Subcutaneous adipose tissue (tissue), 4 donors: ENCODE data around the gene PDE2A. TPM values are rescaled to one million over a fixed set of nuclear protein-coding genes. Genes with fewer than 3 reads are reported as not detected.

Source experiments
- total RNA-seq, 4 donors: library from RNA; depleted of rRNA; stranded (reverse); fragments of >200 nt; gene quantifications; one replicate each; pipeline ENCODE4 v1.1.0, GENCODE V29; 2016
- TF ChIP-seq, protein P1 (sequence below): fragments of 450-650 bp; IDR thresholded peaks from one replicate; pipeline ENCODE4 v1.5.1; 2016; ENCODE audit warnings: low read depth, mild to moderate bottlenecking, control low read depth, antibody characterized with exemption, moderate library complexity

The PDE2A gene
- total RNA-seq, 4 donors from 2014 or later = 51.2 to 325 (median 74.5) TPM

- TF ChIP-seq, protein P1, sequence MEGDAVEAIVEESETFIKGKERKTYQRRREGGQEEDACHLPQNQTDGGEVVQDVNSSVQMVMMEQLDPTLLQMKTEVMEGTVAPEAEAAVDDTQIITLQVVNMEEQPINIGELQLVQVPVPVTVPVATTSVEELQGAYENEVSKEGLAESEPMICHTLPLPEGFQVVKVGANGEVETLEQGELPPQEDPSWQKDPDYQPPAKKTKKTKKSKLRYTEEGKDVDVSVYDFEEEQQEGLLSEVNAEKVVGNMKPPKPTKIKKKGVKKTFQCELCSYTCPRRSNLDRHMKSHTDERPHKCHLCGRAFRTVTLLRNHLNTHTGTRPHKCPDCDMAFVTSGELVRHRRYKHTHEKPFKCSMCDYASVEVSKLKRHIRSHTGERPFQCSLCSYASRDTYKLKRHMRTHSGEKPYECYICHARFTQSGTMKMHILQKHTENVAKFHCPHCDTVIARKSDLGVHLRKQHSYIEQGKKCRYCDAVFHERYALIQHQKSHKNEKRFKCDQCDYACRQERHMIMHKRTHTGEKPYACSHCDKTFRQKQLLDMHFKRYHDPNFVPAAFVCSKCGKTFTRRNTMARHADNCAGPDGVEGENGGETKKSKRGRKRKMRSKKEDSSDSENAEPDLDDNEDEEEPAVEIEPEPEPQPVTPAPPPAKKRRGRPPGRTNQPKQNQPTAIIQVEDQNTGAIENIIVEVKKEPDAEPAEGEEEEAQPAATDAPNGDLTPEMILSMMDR = no peak
Measured at GRCh38 chr11:72673284-72673942, 809 bp downstream of the PDE2A start.

DNA sequence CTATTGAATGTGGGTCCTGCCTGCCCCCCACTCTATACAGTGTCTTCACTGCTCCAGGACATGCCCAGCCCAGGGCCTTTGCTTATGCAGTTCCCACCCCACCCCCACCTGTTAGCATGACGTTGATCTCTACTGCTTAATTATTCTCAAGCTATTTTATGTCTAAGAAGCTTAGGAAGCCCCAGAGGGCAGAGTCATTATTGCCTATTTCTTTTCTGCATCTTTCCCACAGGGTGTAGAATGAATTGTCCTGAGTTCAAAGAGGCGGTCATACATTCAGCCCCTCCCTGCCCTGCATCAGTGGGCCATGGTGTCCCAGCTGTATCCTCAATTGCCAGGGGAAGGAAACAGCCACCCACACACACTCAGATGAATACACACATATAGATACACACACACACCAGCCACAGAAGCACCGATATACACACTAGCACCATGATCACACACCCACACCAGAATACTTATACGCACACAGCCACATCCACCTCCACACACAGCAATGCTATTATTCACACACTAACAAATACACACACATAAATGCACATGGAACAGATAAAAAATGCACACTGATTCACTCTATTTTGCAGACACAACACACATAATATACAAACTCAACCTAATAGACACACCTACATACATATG is 1.5 kb downstream of the PDE2A start:
- TF ChIP-seq, protein P1 = no peak

DNA sequence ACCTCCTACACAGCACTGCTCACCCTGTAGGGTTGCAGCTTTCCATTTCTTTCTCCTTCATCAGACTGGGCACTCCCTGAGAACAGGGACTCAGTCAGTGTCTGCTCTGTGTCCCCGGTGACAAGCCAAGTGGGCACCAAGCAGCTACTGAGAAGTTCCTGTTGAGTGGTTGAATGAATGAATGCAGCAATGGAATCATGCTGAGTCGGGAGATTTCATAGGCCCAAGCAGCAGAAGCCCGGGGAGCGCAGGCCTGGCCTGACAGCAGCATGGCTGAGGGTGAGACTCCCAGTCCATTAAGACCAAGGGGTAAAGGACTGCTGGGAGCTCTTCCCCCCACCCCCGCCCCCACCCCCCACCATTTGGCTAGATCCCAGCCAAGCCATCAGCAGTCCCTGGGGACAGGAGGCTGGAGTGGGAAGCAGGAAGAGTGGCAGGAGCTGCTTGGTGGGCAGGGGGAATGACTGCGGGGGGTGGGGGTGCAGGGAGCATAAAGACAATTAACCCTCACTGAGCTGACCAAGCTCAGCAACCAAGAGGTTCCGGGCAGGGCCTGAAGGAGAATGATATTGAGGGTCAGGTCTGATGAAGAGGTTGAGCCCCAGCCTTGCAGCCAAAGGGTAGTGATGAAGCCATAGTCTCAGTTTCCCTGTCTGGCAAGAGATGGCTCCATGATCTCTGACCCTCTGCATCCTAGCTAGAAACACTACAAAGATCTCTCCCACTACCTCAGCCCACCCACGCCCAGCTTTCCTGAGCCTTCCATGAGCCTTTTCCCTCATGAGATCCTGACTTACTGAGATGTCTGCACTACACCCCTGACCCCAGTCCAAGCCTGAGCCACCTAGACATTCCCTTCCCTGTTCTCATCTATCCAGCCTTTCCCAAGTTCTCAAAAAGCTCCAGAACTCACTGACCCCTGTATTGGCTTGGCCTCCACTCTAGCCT is 2.8 kb downstream of the PDE2A start:
- TF ChIP-seq, protein P1 = no peak

GRCh38 chr11:72670041-72670440 is 4.2 kb downstream of the PDE2A start:
- TF ChIP-seq, protein P1 = no peak

DNA sequence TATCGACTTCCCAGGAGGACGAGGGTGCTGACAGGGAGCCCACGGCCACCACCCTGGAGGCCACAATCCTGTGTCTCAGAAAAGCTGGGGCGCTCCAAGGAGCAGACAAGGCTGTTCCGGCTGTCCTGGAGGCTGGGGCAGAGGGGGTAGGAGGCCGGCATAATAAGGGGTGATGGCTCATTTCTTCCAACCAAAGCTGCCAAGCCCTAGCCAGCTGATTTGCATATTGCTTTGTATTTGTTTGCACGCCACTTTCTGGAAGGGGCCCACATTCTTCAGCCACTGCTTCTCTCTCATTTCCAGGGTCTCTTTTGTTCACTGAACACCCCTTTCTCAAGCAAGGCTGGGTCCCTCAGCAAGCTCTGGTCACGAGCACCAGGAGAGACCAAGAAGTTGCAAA is 4.7 kb downstream of the PDE2A start:
- TF ChIP-seq, protein P1 = no peak

- TF ChIP-seq, protein P1 = no peak
Measured at GRCh38 chr11:72668629-72669347, 5.4 kb downstream of the PDE2A start.
